ENCODE results near the gene IGF2R.
"Not testable (repeated sequence)": the region's sequence is repeated elsewhere in the genome, so short reads cannot be mapped to it uniquely, and the experiment has no call there.

IGF2R gene

DNA sequence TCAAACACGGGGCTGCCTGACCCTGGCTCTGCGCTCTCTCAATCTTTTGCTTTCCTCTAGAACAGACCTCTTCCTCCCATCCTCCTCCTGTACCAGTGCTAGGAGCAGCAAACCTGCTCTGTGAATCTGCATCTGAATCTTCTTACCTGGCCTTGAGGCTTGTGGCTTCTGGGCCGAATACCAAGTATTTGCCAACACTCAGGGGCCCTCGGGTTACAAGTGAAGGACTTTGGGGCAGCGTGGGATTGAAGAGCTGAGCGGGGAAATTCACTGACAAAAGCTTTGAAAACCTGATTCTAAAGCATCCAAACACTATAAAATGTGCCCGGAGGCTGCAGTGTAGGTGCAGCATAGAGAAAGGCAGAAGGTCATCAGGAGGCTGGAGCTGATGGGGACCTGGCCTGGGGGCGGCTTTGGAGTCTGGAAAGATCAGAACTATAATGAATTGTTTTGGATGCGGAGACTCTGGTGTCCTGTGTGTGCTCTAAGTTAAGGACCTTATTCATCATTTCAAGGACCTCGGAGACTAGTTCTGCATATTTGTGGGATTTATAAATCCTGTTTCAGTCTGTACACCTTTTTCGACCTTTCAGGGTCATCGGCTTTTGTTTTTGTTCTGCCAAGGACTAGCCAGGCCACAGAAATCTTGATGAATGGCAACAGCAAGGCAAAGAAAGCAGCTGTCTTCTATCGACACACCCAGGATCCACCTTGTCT is 16.4 kb upstream of the IGF2R start:
- DNase-seq = no peak

- DNase-seq = peak; percentile 25
Measured at GRCh38 chr6:159953091-159953601, 15.7 kb upstream of the IGF2R start.

DNA sequence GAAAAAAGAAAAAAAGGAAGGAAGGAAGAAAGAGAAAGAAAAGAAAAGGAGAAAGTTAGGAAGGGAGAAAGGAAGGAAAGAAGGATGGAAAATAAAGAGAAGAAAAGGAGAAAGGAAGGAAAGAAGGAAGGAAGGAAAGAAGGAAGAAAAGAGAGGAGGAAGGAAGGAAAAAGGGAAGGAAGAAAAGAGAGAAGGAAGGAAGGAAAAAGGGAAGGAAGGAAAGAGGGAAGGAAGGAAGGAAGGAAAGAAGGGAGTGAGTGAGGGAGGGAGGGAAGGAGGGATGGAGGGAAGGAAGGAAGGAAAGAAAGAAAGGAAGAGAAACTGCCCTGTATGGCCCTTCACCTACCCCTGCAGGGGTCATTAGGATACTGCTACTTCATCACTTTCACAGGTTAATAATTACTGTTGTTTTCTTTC is 12.9 kb upstream of the IGF2R start:
- DNase-seq = no peak

DNA sequence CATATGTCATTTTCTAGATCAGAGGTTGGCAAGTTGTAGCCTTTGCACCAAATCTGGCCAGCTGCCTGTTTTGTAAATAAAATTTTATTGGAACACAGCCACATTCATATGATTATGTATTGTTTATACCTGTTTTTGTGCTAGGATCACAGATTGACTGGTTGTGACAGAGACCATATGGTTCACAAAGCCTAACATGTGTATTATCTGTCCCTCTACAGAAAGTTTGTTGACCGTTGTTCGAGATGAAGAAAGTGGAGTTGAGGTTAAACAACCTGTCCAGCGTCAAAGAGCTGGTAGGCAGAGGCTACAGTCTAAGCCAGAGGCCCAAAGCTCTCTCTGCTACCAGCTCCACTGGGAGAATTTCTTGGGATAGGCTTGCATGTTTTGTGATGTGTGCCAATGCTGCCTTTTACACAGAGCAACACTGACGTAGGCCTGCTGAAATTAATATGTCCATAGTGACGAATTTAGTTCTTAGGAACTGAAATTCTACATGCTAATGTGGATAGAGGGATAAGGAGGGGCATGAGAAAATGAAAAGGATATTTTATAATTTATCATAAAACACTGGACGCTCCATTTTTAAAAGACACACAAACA is 11.7 kb upstream of the IGF2R start:
- DNase-seq = no peak

DNA sequence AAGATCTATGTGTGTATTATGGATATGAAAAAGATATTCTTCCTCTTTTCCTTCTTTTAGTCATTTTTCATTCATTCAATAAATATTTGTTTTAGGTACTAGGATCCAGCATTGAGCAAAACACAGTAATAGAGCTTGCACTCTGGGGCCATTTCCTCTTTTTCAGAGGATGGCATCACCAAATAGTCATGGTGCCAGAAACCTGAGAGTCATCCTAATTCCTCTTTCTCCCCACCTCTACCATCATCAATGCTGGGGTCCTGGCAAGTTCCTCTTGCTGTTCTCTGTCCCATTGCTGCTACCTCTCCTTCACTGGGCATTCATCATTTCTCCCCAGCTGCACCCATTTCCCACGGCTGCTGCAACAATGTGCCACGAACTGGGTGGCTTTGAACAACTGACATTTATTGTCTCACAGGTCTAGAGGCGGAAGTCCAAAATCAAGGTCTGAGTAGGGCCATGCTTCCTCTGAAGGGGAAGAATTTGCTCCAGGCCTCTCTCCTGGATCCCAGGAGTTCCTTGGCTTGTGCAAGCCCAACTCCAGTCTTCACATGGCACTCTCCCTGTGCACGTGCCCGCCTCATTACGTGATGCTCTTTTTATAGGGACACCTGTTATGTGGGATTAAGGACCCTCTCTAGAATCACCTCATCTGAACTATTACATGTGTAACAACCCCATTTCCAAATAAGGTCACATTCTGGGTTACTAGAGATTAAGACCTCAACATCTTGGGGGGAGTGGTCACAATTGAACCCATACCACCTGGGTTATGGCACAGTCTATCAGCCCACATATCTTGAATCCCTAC is 9.5 kb upstream of the IGF2R start:
- DNase-seq = peak; percentile 55

DNA sequence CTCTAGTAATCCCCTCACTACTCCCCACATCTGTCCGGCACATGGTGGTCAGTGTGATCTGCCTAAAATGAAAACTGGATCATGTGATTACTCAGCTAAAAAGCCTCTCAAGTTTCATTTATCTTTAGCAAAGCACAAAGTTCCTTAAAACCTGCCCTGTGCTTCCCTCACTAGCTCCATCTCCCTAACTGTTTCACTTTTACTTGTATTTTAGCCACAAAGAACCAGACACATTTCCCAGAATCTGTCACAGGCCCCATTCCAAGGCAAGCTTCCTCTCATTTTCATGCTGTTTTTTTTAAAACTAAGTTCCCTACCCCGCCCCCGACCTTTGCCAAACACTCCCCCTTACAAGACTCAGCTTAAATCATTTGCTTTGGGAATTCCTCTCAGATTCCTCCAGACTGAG is 8.9 kb upstream of the IGF2R start:
- DNase-seq = no peak

DNA sequence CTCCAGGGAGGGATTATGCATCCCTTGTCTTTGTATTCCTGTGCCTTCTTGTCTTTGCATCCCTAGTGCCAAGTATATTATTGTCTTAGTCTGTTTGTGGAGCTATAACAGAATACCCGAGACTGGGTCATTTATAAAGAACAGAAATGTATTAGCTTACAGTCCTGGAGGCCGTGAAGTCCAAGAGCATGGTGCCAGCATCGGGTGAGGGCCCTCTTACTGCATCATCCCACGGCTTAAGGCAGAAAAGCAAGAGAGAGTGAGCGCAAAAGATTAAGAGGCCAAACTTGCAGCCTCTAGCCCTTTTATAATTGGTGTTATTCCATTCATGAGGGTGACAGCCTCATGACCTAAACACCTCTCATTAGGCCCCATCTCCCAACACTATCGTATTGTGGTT is 8.4 kb upstream of the IGF2R start:
- no peak for DNase-seq

DNA sequence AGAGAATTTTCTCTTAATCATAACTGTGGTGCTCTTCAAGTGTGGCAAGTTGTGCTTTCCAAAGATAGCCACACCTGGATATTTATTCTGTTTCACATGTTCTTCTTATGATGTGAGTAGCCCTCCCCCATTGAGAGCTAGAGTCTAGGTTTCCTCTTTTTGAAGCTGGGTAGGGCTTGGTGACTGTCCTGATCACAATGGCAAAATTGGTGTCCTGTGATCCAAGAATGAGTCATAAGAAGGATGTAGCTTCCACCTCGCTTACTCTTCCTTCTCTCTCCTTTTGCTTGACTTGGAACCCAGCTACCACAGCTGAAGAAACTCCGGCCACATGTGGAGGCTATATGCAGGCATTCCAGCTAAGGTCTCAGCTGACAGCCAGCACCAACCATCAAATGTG is 7.4 kb upstream of the IGF2R start:
- no peak for DNase-seq

- DNase-seq = no peak
Measured at GRCh38 chr6:159963111-159963510, 5.8 kb upstream of the IGF2R start.

DNA sequence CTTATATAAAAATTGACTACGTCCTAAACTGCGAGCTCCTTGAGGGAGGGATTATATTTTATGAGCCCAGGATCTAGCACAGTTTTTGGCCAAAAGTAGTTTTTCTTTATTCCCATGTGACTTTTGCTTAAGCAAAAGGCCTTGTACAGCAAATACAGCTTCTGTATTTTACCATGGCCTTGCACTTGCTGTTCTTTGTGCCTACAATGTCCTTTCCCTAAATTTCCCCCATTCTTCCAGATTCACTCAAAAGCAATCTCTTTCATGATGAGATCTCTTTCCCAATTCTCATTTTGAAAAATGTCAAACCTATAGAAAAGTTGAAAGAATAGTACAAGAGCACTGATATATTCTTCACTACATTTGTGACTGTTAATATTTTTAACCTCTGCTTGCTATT is 4.8 kb upstream of the IGF2R start:
- DNase-seq = no peak

DNA sequence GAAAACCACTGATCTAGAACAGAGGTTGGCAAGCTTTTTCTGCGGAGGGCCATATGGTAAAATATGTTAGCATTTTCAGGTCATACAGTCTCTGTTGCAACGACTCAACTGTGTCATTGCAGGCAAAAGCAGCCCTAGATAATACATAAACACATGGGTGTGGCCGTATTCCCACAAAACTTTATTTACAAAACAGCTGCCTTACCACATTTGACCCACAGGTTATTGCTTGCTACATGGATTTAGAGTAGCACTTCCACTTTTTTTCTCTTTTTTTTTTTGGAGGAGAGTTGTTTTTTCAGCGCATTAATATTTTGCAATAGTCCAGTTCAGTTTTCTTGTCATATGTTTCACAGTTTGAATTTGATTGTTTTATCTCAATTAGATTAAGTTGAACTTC is 2.5 kb upstream of the IGF2R start:
- no peak for DNase-seq

DNA sequence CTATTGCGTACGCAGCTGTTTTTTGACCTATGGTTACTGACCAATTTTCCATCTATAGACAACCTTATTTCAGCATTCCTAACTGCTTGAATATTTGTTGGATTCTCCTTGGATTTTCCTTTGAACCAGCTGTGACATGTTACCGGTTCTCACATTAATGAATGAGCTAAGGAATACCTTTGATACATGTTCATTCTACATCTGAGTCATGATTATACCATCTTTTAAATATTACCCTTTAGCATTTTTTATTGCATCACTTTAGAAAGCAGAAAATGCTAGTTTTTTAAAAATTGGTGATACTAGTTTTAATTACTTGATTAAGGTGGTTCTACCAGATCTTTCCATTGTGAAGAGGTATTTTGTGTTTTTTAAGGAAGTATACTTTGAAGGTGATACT is 1.9 kb upstream of the IGF2R start:
- DNase-seq = no peak

- not testable (repeated sequence) for DNase-seq
Measured at GRCh38 chr6:159967621-159968020, 1.3 kb upstream of the IGF2R start.

DNA sequence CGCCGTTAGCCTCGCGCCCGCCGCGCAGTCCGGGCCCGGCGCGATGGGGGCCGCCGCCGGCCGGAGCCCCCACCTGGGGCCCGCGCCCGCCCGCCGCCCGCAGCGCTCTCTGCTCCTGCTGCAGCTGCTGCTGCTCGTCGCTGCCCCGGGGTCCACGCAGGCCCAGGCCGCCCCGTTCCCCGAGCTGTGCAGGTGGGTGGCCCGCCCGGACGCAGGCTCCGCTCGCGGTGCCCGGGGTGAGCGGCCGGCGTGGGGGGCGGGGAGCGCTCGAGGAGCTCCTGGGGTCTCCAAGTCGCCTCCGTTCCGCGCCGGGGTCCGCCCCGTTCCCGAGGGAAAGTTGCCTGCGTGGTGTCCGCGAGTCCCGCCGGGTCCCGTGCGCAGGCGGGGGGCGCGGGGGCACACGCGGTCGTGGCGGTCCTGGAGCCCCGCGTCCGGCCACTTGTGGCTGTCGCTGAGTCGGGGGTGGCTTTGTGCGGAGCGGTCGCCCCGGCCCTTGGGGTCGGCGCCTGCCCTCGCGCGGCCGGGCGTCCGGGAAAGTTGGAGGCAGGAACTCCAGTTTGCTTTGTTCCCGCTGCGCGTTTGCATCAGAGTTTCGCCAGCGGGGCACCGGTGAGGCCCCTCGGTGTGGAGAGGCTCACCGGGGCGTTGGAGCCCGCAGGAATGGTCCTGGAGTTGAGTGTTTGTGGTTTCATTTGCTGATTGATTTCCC is 476 bp downstream of the IGF2R start:
- DNase-seq = no peak

DNA sequence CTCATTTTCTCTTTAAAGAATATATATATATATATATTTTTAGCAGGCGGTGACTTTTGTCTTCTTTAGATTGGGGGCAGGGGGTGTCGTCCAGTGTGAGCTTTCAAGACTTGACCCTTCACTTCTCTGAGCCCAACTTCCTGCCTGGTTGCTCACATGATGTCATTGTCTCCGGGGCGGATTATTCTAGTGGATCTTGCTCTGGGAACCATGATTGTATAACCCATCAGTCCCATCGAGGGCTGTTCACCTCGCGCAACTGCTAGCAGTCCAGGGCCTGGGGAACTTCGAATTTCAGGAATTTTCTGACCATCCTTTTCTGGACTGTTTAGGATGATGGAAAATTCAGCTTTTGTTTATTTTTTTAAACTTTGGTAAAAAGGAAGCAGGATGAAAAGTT is 1.0 kb downstream of the IGF2R start:
- DNase-seq = peak; percentile 41

DNA sequence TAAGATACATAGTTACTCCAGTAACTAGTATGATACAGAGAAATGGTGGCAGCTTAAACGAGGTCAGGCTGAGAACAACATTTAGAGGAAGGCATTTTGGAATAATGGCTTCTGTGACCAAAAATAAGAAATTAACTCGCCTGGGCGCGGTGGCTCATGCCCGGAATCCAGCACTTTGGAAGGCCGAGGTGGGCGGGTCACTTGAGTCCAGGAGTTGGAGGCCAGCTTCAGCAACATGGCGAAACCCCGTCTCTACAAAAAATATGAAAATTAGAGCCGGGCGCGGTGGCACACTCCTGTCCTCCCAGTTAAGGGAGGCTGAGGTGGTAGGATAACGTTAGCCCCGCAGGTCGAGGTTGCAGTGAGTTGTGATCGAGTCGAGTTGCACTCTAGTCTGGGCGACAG is 1.8 kb downstream of the IGF2R start:
- no peak for DNase-seq

GRCh38 chr6:159971341-159972178 is 2.7 kb downstream of the IGF2R start:
- no peak for DNase-seq

GRCh38 chr6:159972506-159973268 is 3.8 kb downstream of the IGF2R start:
- DNase-seq = no peak

DNA sequence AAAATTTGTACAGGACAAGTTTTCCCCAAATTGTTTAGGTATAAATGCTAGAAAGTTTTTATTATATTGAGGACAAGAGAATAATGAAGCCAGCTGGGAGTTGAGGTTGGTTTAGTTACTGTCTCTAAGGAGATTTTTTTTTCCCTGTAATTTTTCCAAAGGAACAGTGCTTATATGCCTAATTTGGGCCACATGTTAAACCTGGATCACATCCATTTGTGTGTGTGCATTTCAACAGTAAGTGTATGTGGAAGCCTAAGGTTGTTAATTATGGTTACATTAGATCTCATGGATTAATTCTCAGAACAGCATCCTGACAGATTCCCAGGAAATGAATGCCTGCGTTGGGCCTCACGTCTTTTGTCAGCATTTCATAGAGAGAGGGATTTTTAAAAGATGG is 4.5 kb downstream of the IGF2R start:
- no peak for DNase-seq

DNA sequence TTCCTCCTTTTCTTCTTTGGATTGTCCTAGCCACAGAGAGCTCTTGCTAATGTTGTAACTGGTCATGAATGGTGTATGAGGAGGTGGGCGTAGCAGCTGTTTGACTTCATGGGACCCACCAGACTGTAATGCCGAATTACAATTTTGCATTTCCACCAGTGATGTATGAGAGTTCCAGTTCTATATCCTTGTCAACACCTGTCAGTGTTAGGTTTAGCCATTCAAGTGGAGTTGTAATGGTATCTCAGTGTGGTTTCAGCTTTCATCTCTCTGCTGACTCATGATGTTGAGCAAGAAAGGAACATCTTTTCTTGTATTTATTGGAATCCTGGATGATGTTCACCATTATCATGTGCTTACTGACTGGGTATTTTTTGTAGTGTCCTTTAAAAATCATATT is 5.1 kb downstream of the IGF2R start:
- no peak for DNase-seq

DNA sequence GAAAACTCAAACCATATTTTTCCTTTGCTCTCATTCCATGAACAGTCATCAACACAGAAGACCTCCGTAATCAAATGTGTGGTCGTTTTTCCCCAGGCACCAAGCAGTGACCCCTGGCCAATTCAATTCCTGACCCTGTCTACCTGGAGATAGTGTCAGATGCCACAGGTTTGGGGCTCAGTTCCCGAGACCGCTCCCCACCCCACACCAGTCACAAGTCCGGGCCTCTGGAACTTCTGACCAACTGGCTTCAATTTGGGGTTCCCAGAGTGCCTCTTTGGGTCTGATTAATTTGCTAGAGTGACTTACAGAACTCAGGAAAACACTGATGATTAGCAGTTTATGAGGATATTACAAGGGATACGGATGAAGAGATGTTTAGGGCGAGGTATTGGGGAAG is 6.0 kb downstream of the IGF2R start:
- no peak for DNase-seq
